DOHH2 (cell line): ENCODE data around the gene KRT76.

Experiments used
- H3F3A ChIP-seq: fragments of 200-600 bp; sonication (generic), shearing (Covaris generic); 2 replicates; pipeline ENCODE4 v1.6.0; 2016; ENCODE audit warnings: antibody characterized with exemption, mild to moderate bottlenecking; ENCODE audit not compliant: control insufficient read depth, insufficient read depth
- H3K27ac ChIP-seq: fragments of 200-600 bp; sonication (generic); 2 replicates; pipeline ENCODE4 v1.5.1; 2014; ENCODE audit warnings: low read depth, mild to moderate bottlenecking, low read length, moderate library complexity
- H3K27me3 ChIP-seq: fragments of 200-600 bp; sonication (generic); 2 replicates; pipeline ENCODE4 v1.6.1; 2014; ENCODE audit warnings: mild to moderate bottlenecking, low read length, mixed read lengths; ENCODE audit not compliant: control insufficient read depth
- H3K36me3 ChIP-seq: fragments of 200-600 bp; sonication (generic); 2 replicates; pipeline ENCODE4 v1.6.1; 2014; ENCODE audit warnings: mild to moderate bottlenecking, low read length, moderate library complexity, mixed read lengths; ENCODE audit not compliant: control insufficient read depth
- H3K4me1 ChIP-seq: fragments of 200-600 bp; sonication (generic); 2 replicates; pipeline ENCODE4 v1.6.1; 2014; ENCODE audit warnings: mild to moderate bottlenecking, low read length, mixed read lengths; ENCODE audit not compliant: control insufficient read depth
- H3K4me2 ChIP-seq: fragments of 200-600 bp; sonication (generic); 2 replicates; pipeline ENCODE4 v1.6.0; 2014; ENCODE audit warnings: mild to moderate bottlenecking, low read length, moderate library complexity
- H3K4me3 ChIP-seq: fragments of 200-600 bp; sonication (generic); 2 replicates; pipeline ENCODE4 v1.5.1; 2014; ENCODE audit warnings: mild to moderate bottlenecking, low read length, mixed read lengths
- H3K79me2 ChIP-seq: fragments of 200-600 bp; sonication (generic); 2 replicates; pipeline ENCODE4 v1.6.1; 2014; ENCODE audit warnings: mild to moderate bottlenecking, low read length, mixed read lengths; ENCODE audit not compliant: control insufficient read depth
- H3K9me2 ChIP-seq: fragments of 200-600 bp; sonication (generic); replicated peaks from 2 replicates; pipeline ENCODE4 v1.6.1; 2014; ENCODE audit warnings: mild to moderate bottlenecking, low read length, mixed read lengths; ENCODE audit not compliant: control insufficient read depth
- H3K9me3 ChIP-seq: fragments of 200-600 bp; sonication (generic); 2 replicates; pipeline ENCODE4 v1.6.1; 2014; ENCODE audit warnings: antibody characterized with exemption, low read length, mixed read lengths; ENCODE audit not compliant: control insufficient read depth, insufficient read depth
- H4K20me1 ChIP-seq: fragments of 200-600 bp; sonication (generic); 2 replicates; pipeline ENCODE4 v1.6.0; 2014; ENCODE audit warnings: low read depth, mild to moderate bottlenecking, antibody characterized with exemption, low read length, moderate library complexity; ENCODE audit not compliant: control insufficient read depth, insufficient read depth
- EZH2phosphoT487 ChIP-seq: fragments of 200-600 bp; sonication (generic); IDR thresholded peaks from 2 replicates; pipeline ENCODE4 v1.6.1; 2017; ENCODE audit warnings: borderline replicate concordance, mild to moderate bottlenecking, antibody characterized with exemption, low read length, moderate library complexity, mixed read lengths
- TF ChIP-seq, protein P1 (sequence below): fragments of 200-600 bp; sonication (generic); IDR thresholded peaks from one replicate; pipeline ENCODE4 v1.5.1; 2014; ENCODE audit warnings: antibody characterized with exemption, mild to moderate bottlenecking, low read depth, low read length; ENCODE audit not compliant: poor library complexity, severe bottlenecking

Gene KRT76

DNA sequence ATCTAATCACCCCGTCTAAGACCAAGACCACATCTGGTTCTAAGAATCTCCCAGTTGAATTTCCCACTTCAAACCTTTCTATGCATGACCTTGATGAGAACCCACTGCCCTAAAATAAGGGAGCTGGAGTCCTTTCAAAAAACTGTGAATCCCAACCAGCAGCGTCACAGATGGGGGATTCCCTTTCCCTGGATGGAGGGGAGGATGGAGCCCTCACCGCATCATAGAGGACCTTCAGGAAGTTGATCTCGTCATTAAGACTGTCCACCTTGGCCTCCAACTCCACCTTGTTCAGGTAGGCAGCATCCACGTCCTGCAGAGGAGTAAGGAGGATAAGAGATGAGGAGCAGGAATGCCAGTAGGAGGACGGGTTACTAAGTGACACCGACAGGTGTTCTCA is 32.0 kb upstream of the KRT76 start:
- Histone ChIP-seq H3K27me3 (no peaks in the 10 kb centered on the region), H3K9me2 (no peaks in the 10 kb centered on the region), H3K9me3 (no peaks in the 10 kb centered on the region), H3K4me3 (no peak overlapping the region), H3K4me2 (no peak overlapping the region), H3F3A (no peaks in the 10 kb centered on the region), H3K27ac (no peak overlapping the region), H3K79me2 (no peaks in the 10 kb centered on the region), H3K36me3 (no peaks in the 10 kb centered on the region), H4K20me1 (no peaks in the 10 kb centered on the region), H3K4me1 (no peaks in the 10 kb centered on the region)
- TF ChIP-seq, protein P1, sequence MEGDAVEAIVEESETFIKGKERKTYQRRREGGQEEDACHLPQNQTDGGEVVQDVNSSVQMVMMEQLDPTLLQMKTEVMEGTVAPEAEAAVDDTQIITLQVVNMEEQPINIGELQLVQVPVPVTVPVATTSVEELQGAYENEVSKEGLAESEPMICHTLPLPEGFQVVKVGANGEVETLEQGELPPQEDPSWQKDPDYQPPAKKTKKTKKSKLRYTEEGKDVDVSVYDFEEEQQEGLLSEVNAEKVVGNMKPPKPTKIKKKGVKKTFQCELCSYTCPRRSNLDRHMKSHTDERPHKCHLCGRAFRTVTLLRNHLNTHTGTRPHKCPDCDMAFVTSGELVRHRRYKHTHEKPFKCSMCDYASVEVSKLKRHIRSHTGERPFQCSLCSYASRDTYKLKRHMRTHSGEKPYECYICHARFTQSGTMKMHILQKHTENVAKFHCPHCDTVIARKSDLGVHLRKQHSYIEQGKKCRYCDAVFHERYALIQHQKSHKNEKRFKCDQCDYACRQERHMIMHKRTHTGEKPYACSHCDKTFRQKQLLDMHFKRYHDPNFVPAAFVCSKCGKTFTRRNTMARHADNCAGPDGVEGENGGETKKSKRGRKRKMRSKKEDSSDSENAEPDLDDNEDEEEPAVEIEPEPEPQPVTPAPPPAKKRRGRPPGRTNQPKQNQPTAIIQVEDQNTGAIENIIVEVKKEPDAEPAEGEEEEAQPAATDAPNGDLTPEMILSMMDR, result no peak
- no peak for TF ChIP-seq EZH2phosphoT487

DNA sequence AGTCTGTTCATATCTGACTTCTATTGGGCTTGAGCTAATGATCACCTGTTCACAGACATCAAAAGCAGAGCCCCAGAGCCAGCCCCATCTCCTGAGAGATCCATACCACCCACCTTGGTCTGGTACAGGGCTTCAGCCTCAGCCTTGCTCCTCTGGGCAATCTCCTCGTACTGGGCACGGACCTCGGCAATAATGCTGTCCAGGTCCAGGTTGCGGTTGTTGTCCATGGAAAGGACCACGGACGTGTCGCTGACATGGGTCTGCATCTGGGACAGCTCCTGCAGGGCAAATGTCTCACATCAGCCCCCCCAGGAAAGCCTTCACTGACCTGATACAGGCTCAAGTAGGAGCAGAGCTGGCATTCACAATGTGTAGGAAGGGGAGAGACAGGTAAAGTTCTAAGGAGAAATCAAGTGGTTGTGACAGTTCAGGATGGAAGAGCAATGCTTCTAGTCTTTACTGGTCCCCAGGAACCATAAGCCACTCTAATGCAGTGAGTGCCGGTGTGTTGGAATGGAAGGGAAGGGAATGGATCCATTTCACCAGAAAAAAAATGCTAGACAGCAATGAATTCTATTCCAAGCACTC is 31.5 kb upstream of the KRT76 start:
- Histone ChIP-seq H3K27ac (no peak overlapping the region), H3K36me3 (no peaks in the 10 kb centered on the region), H3K4me2 (no peak overlapping the region), H3K9me2 (no peaks in the 10 kb centered on the region), H3F3A (no peaks in the 10 kb centered on the region), H4K20me1 (no peaks in the 10 kb centered on the region), H3K9me3 (no peaks in the 10 kb centered on the region), H3K4me1 (no peaks in the 10 kb centered on the region), H3K79me2 (no peaks in the 10 kb centered on the region), H3K4me3 (no peak overlapping the region), H3K27me3 (no peaks in the 10 kb centered on the region)
- TF ChIP-seq EZH2phosphoT487, result no peak
- TF ChIP-seq, protein P1, result no peak

DNA sequence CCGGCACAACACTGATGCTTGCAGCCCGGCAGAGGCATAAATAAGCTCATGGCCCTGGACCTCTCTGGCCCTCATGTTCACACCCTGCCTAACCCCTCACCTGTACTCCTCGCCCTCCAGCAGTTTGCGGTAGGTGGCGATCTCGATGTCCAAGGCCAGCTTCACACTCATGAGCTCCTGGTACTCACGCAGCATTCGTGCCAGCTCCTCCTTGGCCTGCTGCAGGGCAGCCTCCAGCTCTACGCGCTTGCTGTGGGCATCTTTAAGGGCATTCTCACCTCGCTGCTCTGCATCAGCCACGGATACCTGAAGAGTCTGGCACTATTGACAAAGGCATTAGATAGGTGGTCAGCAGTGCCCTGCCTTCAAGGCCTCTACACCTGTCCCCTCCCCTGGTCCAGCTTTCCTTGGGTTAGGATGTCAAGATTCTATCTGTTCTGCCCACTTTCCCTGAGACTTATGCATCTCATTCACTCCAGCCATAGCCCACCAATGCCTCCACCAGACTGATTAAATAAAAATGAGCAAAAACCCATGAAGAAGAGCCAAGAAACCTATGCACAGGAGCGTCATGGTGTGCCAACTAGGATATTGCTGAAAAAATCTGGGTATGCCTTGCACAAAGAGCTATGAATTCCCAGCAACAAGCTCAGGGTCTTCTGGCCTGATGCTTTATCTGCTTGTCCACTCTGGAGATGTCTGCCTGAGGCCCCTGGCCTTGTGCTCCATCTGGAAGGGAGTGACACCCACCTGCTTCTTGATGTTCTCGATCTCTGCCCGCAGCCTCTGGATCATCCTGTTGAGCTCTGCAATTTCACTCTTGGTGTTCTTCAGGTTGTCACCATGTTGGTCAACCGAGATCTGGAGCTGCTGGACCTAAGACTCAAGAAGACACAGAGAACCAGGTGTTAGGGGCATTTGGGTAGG is 30.7 kb upstream of the KRT76 start:
- H3K4me3 ChIP-seq, result no peak overlapping the region
- H3K27me3 ChIP-seq, result no peaks in the 10 kb centered on the region
- no peaks in the 10 kb centered on the region for H3K9me2 ChIP-seq
- no peaks in the 10 kb centered on the region for H3K4me1 ChIP-seq
- H3K27ac ChIP-seq, result no peak overlapping the region
- no peaks in the 10 kb centered on the region for H3F3A ChIP-seq
- no peaks in the 10 kb centered on the region for H4K20me1 ChIP-seq
- TF ChIP-seq, protein P1, result no peak
- TF ChIP-seq EZH2phosphoT487, result no peak
- H3K79me2 ChIP-seq, result no peaks in the 10 kb centered on the region
- H3K4me2 ChIP-seq, result no peak overlapping the region
- H3K9me3 ChIP-seq, result no peaks in the 10 kb centered on the region
- H3K36me3 ChIP-seq, result no peaks in the 10 kb centered on the region
